GM21786 (cell line): ENCODE results near the gene PRKCE.

Source experiments
- ATAC-seq: cut with Tn5 transposase; IDR thresholded peaks from one replicate; pipeline ENCODE4 v1.9.1; 2021; ENCODE audit not compliant: unreplicated experiment

Gene PRKCE

GRCh38 chr2:46230677-46231425 is 579.4 kb downstream of the PRKCE start:
- no peak for ATAC-seq

- no peak for ATAC-seq
These were observed 580.2 kb downstream of the PRKCE start for GRCh38 chr2:46231721-46232120.

DNA sequence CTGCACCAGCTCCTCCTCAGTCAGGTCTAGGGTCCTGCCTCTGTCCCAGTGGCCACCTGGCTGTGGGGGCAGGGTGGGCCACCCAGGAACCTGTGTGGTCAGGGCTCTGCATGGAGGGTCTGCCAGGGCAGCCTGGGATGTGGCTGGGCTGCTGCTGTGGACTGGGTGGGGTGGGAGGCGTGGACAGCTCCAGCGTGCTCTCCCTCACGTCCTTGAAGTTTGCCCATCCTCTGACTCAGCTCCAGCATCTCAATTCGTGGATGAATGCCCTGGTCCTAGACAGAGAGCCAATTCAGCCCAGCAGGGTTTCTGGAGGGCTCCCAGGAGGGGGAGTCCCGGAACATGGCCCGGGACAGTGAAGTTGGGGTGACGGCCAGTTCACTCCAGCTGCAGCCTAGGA is 581.4 kb downstream of the PRKCE start:
- ATAC-seq = no peak

DNA sequence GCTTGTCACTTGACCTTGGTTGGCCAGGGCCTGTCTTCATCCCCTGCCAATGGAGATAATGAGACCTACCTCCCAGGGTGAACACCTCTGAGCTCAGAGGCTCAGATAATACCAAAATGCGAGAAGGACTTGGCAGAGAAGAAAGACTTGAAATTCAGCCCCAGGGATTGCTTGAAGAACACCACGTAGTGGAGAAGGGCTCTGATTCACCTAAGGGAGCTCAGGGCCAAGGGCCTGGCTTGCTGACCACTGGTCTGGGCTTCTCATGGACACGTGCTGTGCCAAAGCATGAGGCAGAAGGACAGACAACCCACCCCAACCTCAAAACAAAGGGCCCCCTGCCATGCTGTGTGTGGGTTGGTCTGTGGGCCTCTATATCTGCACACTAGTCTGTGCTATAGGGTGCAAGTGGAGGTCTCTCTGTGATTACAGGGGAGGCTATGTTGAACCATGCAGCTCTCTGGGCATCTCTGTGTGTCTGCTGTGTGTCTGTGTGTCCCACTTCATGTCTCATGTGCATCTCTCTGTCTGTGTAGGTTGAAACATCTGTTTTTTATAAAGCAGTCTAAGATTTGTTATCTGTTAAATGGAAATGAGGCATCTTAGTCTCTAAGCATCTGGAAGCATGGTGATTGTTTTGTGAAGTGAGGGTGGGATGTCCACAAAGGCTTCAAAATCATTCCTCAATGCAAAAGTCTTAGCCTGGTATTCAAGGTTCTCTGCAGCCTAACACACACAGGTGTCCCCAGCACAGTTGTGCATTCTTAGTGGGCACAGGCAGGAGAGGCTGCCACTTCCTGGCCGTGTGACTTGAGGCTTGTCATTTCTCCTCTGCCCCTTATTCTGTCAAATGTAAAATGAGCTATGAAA is 584.8 kb downstream of the PRKCE start:
- ATAC-seq = no peak

GRCh38 chr2:46236876-46237859 is 585.7 kb downstream of the PRKCE start:
- ATAC-seq = no peak
